ENCODE results near the gene HM13.
"Not testable (repeated sequence)": the region's sequence is repeated elsewhere in the genome, so short reads cannot be mapped to it uniquely, and the experiment has no call there.

The HM13 gene

DNA sequence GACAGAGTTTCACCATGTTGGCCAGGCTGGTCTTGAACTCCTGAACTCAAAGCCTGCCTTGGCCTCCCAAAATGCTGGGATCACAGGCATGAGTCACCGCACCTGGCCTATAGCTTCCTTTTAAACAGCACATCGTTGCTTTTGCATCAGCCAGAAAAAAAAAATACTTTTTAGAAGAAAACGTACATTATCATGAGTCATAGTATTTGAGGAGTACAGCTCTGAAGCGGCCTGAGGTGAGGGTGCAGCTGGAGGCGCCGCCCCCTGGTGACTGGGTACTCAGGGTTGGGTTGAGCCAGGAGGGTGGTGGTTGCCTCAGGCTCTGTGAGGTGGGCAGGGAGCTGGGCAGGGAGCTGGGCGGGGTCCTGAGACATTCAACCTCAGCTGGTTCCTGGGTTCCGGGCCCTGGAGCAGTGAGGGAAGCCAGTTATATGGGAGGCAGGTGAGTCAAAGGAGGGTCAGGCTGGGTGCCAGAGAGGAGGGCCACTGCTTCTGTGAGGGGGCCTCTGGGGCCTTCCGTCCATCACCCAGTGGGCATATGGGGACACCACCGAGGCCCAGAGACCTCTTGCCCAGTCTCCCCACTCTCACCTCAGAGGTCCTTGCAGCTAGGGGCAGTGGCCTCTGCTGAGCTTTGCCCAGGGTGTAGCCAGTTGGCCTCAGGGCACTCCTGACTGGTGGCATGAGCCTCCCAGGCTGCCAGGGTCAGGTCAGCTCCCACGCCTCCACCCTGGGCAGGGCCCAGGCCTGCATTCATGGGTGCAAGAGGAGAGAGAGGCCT is 79.2 kb downstream of the HM13 start:
- FAIRE-seq = no peak

DNA sequence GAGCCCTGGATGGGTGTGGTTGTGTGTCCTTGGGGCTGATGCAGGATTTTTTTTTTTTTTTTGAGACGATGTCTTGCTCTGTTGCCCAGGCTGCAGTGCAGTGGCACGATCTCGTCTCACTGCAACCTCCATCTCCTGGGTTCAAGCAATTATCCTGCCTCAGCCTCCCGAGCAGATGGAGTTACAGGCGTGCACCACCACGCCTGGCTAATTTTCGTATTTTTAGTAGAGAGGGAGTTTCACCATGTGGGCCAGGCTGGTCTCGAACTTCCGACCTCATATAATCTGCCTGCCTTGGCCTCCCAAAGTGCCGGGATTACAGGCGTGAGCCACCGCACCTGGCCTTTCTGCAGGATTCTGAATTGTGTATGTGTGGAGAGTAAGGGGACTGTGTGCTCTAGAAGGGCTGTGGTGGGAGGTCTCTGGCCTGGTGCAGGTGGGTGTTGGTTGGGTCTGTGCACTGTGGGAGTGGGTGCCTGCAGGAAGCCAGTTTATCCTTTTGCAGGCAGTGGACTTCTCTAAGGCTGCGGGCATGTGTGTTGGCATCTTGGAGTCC is 79.8 kb downstream of the HM13 start:
- FAIRE-seq = no peak

DNA sequence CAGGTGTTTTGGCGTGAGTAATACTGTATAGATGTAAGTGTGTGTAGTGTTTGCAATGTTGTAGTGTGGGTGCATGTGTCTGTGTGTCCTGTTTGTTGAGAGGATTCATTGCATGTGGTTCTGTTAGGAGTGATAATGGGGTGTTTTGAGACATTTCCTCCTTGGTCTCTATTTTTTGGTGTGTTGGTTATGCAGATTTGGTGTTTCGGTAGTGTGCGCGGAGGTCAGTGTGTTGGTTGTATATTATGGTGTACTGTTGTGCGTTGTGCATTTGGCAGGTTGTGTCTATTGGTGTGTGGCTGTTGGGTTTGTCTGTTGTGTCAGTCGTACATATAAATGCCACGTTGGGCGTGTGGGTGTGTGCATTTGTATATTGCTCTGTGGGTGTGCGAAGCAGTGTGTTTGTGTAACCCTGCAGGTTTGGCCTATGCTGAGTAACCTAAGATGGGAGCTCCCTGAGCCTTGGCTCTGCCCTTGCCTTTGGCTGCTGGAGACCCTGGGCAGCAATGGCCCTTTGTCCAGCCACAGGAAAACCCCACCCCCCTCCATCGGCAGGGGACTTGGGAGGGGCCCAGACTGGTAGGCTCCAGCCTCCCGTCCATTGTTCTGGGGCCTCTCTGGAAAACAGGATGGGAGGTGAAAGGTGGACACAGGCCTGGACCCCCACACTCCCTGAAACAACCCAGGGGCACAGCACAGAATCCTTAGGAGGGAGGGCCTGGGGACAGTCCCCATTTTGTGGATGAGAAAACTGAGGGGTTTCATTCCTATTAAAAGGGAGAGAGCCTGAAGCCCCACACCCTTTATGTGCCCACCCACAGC is 80.5 kb downstream of the HM13 start:
- no peak for FAIRE-seq

DNA sequence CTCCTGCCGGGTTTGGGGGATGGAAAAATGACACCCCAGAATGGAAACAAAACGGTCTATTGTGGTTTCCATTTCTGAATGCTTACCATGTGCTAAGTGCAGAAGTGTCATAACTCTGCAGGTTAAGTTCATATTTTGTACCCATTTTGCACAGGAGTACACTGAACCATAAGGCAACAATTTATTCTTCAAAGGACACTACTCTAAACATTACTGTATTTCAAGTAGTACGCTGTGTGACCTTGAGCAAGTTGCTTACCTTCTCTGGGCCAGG is 81.1 kb downstream of the HM13 start:
- FAIRE-seq = no peak

DNA sequence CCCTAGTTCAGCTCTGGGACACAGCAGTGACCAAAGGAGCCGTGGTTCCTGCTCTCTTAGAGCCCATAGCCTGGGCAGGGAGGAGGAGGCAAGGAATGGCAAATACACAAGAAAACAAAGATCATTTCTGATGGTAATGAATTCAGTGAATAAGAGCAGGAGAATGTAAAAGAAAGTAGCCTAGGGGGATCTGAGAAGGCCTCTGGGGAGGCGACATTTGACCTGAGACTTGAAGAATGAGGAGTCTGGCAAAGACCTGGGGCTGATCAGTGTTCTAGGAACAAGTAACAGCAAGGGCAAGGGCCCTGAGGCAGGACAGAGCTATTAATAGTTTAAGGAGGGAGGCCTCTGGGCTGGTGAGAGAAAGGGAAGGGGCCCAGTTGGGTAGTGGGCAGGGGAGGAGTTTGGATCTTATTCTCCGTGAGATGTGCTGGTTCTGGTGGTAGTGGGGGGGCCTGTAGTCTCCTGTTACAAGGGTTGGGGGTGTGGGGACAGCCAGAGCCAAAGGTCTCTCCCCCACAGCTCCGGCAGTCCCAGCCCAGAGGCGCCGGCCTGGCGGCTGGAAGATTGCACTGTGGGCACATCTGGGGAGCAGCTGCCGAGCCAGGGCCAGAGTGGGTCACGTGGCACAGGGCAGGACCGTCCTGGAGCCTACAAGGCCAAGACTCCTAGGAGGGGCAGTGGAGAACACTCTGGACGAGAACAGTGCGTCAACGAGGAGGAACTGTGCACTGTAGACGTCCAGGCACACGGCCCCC is 81.6 kb downstream of the HM13 start:
- no peak for FAIRE-seq

GRCh38 chr20:31596412-31596715 is 82.1 kb downstream of the HM13 start:
- FAIRE-seq = not testable (repeated sequence)

- no peak for FAIRE-seq
Observed at GRCh38 chr20:31596831-31597480, 82.7 kb downstream of the HM13 start.

GRCh38 chr20:31597481-31597855 is 83.2 kb downstream of the HM13 start:
- FAIRE-seq = no peak

- no peak for FAIRE-seq
Observed at GRCh38 chr20:31602431-31602778, 88.2 kb downstream of the HM13 start.

- FAIRE-seq = no peak
Observed at GRCh38 chr20:31602779-31603441, 88.7 kb downstream of the HM13 start.

DNA sequence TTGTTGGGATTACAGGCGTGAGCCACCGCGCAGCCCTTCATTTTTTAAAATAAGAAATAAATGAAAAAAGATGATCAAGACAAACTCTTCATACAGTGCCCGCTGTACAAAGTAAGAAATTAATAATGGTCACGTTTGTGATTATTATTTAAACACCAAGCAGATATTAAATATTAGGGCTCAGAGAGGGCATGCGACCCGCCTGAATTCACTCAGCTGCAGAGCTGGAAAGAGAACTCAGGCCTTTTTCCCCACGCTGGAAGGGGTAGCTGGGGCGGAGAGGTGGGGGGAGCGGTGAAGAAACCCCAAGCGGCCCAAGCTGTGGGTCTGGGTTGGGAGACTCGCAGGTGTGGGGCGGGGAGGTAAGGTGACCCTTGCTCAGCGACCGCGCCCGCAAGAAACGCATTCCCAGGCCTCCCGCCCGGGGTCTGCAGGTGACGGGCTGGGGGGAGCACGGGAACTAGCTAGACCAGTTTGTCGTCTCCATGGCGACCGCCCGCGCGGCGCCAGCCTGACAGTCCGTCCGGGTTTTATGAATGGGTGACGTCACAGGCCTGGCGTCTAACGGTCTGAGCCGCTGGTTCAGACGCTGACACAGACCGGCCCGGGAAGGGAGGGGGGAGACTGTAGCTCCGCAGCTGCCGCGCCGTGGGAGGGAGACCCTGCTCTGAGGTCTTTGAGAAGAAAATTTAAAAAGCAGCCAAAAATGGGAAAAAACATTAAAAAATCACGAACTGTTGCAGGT is 89.8 kb downstream of the HM13 start:
- peak; percentile 63 for FAIRE-seq

- no peak for FAIRE-seq
Observed at GRCh38 chr20:31604567-31605030, 90.4 kb downstream of the HM13 start.

- peak; percentile 92 for FAIRE-seq
Observed at GRCh38 chr20:31605031-31605901, 91.0 kb downstream of the HM13 start, which contains the start of gene ID1. Gene ID1 (plus strand): TSS chr20:31605289. CDS start chr20:31605388, 99 bp downstream.

GRCh38 chr20:31605902-31606803 is 91.9 kb downstream of the HM13 start:
- FAIRE-seq = no peak

GRCh38 chr20:31606804-31607639 is 92.8 kb downstream of the HM13 start:
- FAIRE-seq = no peak

DNA sequence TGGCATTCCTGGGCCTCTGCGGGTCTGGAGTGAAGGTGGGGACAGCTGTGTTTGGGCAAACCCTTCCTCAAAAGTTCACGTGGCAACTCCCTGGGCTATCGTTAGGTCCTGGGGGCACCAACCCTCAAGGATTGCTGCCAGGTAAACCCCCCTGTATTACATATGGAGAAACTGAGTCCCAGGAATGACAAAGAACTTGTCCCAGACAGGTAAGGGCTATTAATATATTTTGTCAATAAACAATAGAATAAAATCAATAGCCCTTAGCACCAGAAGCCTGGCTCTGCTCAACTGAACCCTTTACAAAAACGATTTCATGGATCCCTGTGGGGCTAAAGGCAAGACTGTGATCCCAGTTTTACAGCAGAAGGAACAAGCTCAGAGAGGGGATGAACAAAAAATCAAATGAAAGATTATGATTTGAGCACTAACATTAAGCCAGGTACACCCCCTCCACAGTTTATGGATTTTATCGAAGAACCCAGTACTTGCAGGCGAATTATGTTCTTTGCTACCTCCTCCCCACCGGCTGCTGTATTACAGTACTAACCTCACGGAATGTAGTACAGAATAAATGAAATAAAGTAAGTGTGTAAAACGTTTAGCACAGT is 93.5 kb downstream of the HM13 start:
- FAIRE-seq = no peak

- FAIRE-seq = no peak
Observed at GRCh38 chr20:31608251-31608945, 94.2 kb downstream of the HM13 start.

GRCh38 chr20:31612271-31612640 is 98.0 kb downstream of the HM13 start:
- FAIRE-seq = not testable (repeated sequence)

All from A204.1 (cell line).